WERI-Rb-1 (cell line): ENCODE data around the gene PEX19.

ENCODE experiments used
- DNase-seq: peaks from one replicate; pipeline ENCODE4 v3.0.0-alpha.2; 2020
- H3K27ac ChIP-seq: fragments of 250-450 bp; sonication (Bioruptor Pico); 2 replicates; pipeline ENCODE4 v1.5.1; 2020; ENCODE audit warnings: mild to moderate bottlenecking, moderate library complexity
- H3K27me3 ChIP-seq: fragments of 250-450 bp; sonication (Bioruptor Pico); 2 replicates; pipeline ENCODE4 v1.5.1; 2021; ENCODE audit warnings: mild to moderate bottlenecking, low read depth, moderate library complexity; ENCODE audit not compliant: insufficient read depth, severe bottlenecking
- H3K36me3 ChIP-seq: fragments of 250-450 bp; sonication (Bioruptor Pico); 2 replicates; pipeline ENCODE4 v1.5.1; 2020; ENCODE audit warnings: mild to moderate bottlenecking, moderate library complexity
- H3K4me3 ChIP-seq: 2 replicates; pipeline ENCODE4 v1.5.1; 2011; ENCODE audit warnings: low read depth, mild to moderate bottlenecking, control low read depth, low read length
- H3K9me3 ChIP-seq: fragments of 250-450 bp; sonication (Bioruptor Pico); 2 replicates; pipeline ENCODE4 v1.5.1; 2021; ENCODE audit warnings: mild to moderate bottlenecking, moderate library complexity; ENCODE audit not compliant: severe bottlenecking
- CTCF ChIP-seq: IDR thresholded peaks from 2 replicates; pipeline ENCODE4 v1.5.1; 2011; ENCODE audit warnings: low read depth, mild to moderate bottlenecking, control low read depth, inconsistent platforms, low read length

PEX19 gene

GRCh38 chr1:160284782-160285344 lies at the start of gene PEX19:
TSS of gene PEX19 (minus strand) at chr1:160285133. CDS start at chr1:160285124, 9 bp downstream.
- peak; percentile 99 for DNase-seq
- TF ChIP-seq CTCF: no peak
- peaks cover 42% of the 10 kb centered on the region for H3K36me3 ChIP-seq
- H3K4me3 ChIP-seq: peak within 1 kb of the TSS; percentile 82
- H3K9me3 ChIP-seq: no peaks in the 10 kb centered on the region
- H3K27ac ChIP-seq: peak within 1 kb of the TSS; percentile 80
- H3K27me3 ChIP-seq: no peaks in the 10 kb centered on the region

- peaks cover 96% of the 10 kb centered on the region for H3K36me3 ChIP-seq
- DNase-seq: no peak
- no peak overlapping the region for H3K4me3 ChIP-seq
- H3K27me3 ChIP-seq: no peaks in the 10 kb centered on the region
- TF ChIP-seq CTCF: no peak
- no peak overlapping the region for H3K27ac ChIP-seq
- H3K9me3 ChIP-seq: no peaks in the 10 kb centered on the region
Measured at GRCh38 chr1:160332516-160332915, 47.6 kb upstream of the PEX19 start.

- TF ChIP-seq CTCF: no peak
- H3K36me3 ChIP-seq: peaks cover 99% of the 10 kb centered on the region
- no peak overlapping the region for H3K4me3 ChIP-seq
- DNase-seq: no peak
- no peaks in the 10 kb centered on the region for H3K27me3 ChIP-seq
- no peak overlapping the region for H3K27ac ChIP-seq
- H3K9me3 ChIP-seq: no peaks in the 10 kb centered on the region
Measured at GRCh38 chr1:160330119-160330518, 45.2 kb upstream of the PEX19 start.

GRCh38 chr1:160328184-160328583 lies 43.3 kb upstream of the PEX19 start:
- Histone ChIP-seq H3K36me3 (peaks cover 96% of the 10 kb centered on the region), H3K27me3 (no peaks in the 10 kb centered on the region), H3K4me3 (no peak overlapping the region), H3K9me3 (no peaks in the 10 kb centered on the region), H3K27ac (no peak overlapping the region)
- no peak for DNase-seq
- no peak for TF ChIP-seq CTCF

- Histone ChIP-seq H3K27me3 (no peaks in the 10 kb centered on the region), H3K9me3 (no peaks in the 10 kb centered on the region), H3K36me3 (peaks cover 95% of the 10 kb centered on the region), H3K27ac (no peak overlapping the region), H3K4me3 (no peak overlapping the region)
- TF ChIP-seq CTCF: no peak
- no peak for DNase-seq
Measured at GRCh38 chr1:160326418-160326817, 41.5 kb upstream of the PEX19 start.

- no peak for TF ChIP-seq CTCF
- peaks cover 90% of the 10 kb centered on the region for H3K36me3 ChIP-seq
- no peaks in the 10 kb centered on the region for H3K27me3 ChIP-seq
- no peak for DNase-seq
- no peak overlapping the region for H3K4me3 ChIP-seq
- no peak overlapping the region for H3K27ac ChIP-seq
- no peaks in the 10 kb centered on the region for H3K9me3 ChIP-seq
Measured at GRCh38 chr1:160325252-160325651, 40.3 kb upstream of the PEX19 start.
